Mucosa of stomach (tissue), 1 donor: Measurements from ENCODE around the gene CXXC4.
A peak's percentile ranks its signal among the peaks of the same experiment; 100 is the strongest.

ENCODE experiments used
- H3K27me3 ChIP-seq: one replicate; pipeline ENCODE4 v1.7.0; 2013; ENCODE audit warnings: mild to moderate bottlenecking, low read length; ENCODE audit not compliant: control insufficient read depth, insufficient read depth
- H3K36me3 ChIP-seq: one replicate; pipeline ENCODE4 v1.7.0; 2013; ENCODE audit warnings: low read length; ENCODE audit not compliant: control insufficient read depth, insufficient read depth
- H3K4me1 ChIP-seq: one replicate; pipeline ENCODE4 v1.7.0; 2013; ENCODE audit warnings: mild to moderate bottlenecking, low read length; ENCODE audit not compliant: control insufficient read depth, insufficient read depth
- H3K4me3 ChIP-seq: one replicate; pipeline ENCODE4 v1.7.0; 2013; ENCODE audit warnings: low read length
- H3K9ac ChIP-seq: one replicate; pipeline ENCODE4 v1.7.0; 2013; ENCODE audit warnings: mild to moderate bottlenecking, low read length, moderate library complexity
- H3K9me3 ChIP-seq: one replicate; pipeline ENCODE4 v1.7.0; 2013; ENCODE audit warnings: mild to moderate bottlenecking, low read length, moderate library complexity; ENCODE audit not compliant: control insufficient read depth
- donor health status: Pancreatic carcinoma.

CXXC4 gene

GRCh38 chr4:104475652-104476051 is 19.0 kb downstream of the CXXC4 start:
- no peaks in the 10 kb centered on the region for H3K36me3 ChIP-seq
- no peaks in the 10 kb centered on the region for H3K4me1 ChIP-seq
- H3K27me3 ChIP-seq: no peaks in the 10 kb centered on the region
- no peaks in the 10 kb centered on the region for H3K9me3 ChIP-seq
- H3K9ac ChIP-seq: no peak overlapping the region
- H3K4me3 ChIP-seq: no peak overlapping the region

- no peaks in the 10 kb centered on the region for H3K36me3 ChIP-seq
- H3K9me3 ChIP-seq: no peaks in the 10 kb centered on the region
- H3K27me3 ChIP-seq: no peaks in the 10 kb centered on the region
- no peaks in the 10 kb centered on the region for H3K4me1 ChIP-seq
- H3K4me3 ChIP-seq: no peak overlapping the region
- no peak overlapping the region for H3K9ac ChIP-seq
Measured at GRCh38 chr4:104472766-104473165, 21.9 kb downstream of the CXXC4 start.

GRCh38 chr4:104470770-104471169 is 23.9 kb downstream of the CXXC4 start:
- Histone ChIP-seq H3K4me1 (no peaks in the 10 kb centered on the region), H3K36me3 (no peaks in the 10 kb centered on the region), H3K4me3 (no peak overlapping the region)

GRCh38 chr4:104469794-104470193 is 24.9 kb downstream of the CXXC4 start:
- Histone ChIP-seq H3K9ac (no peak overlapping the region), H3K36me3 (no peaks in the 10 kb centered on the region), H3K9me3 (no peaks in the 10 kb centered on the region), H3K4me1 (no peaks in the 10 kb centered on the region), H3K4me3 (no peak overlapping the region), H3K27me3 (no peaks in the 10 kb centered on the region)

More at GRCh38 chr4:104470770-104471169, 23.9 kb downstream of the CXXC4 start:
- Histone ChIP-seq H3K27me3 (no peaks in the 10 kb centered on the region), H3K9me3 (no peaks in the 10 kb centered on the region), H3K9ac (no peak overlapping the region)

GRCh38 chr4:104465619-104466018 is 29.1 kb downstream of the CXXC4 start:
- Histone ChIP-seq H3K4me1 (no peaks in the 10 kb centered on the region), H3K9ac (no peak overlapping the region), H3K4me3 (no peak overlapping the region), H3K36me3 (no peaks in the 10 kb centered on the region), H3K27me3 (no peaks in the 10 kb centered on the region), H3K9me3 (no peaks in the 10 kb centered on the region)

- Histone ChIP-seq H3K36me3 (no peaks in the 10 kb centered on the region), H3K4me1 (no peaks in the 10 kb centered on the region), H3K4me3 (no peak overlapping the region), H3K27me3 (no peaks in the 10 kb centered on the region), H3K9me3 (no peaks in the 10 kb centered on the region), H3K9ac (no peak overlapping the region)
Measured at GRCh38 chr4:104465201-104465600, 29.5 kb downstream of the CXXC4 start.

GRCh38 chr4:104462641-104463040 is 32.1 kb downstream of the CXXC4 start:
- H3K27me3 ChIP-seq: no peaks in the 10 kb centered on the region
- no peaks in the 10 kb centered on the region for H3K9me3 ChIP-seq
- H3K9ac ChIP-seq: no peak overlapping the region
- H3K4me3 ChIP-seq: no peak overlapping the region
- no peaks in the 10 kb centered on the region for H3K4me1 ChIP-seq
- no peaks in the 10 kb centered on the region for H3K36me3 ChIP-seq

- no peaks in the 10 kb centered on the region for H3K9me3 ChIP-seq
- no peaks in the 10 kb centered on the region for H3K4me1 ChIP-seq
- no peak overlapping the region for H3K9ac ChIP-seq
- H3K27me3 ChIP-seq: no peaks in the 10 kb centered on the region
- no peaks in the 10 kb centered on the region for H3K36me3 ChIP-seq
- no peak overlapping the region for H3K4me3 ChIP-seq
Measured at GRCh38 chr4:104457308-104457981, 37.2 kb downstream of the CXXC4 start.

- no peak overlapping the region for H3K4me3 ChIP-seq
- H3K9ac ChIP-seq: peak overlapping the region; percentile 3
- H3K4me1 ChIP-seq: peaks cover 4% of the 10 kb centered on the region
- no peaks in the 10 kb centered on the region for H3K36me3 ChIP-seq
- H3K9me3 ChIP-seq: no peaks in the 10 kb centered on the region
- no peaks in the 10 kb centered on the region for H3K27me3 ChIP-seq
Measured at GRCh38 chr4:104451573-104451972, 43.1 kb downstream of the CXXC4 start.

GRCh38 chr4:104449537-104449936 is 45.2 kb downstream of the CXXC4 start:
- H3K4me3 ChIP-seq: no peak overlapping the region

GRCh38 chr4:104447294-104447693 is 47.4 kb downstream of the CXXC4 start:
- Histone ChIP-seq H3K4me3 (no peak overlapping the region), H3K9me3 (no peaks in the 10 kb centered on the region), H3K4me1 (peaks cover 4% of the 10 kb centered on the region), H3K27me3 (no peaks in the 10 kb centered on the region), H3K9ac (no peak overlapping the region), H3K36me3 (no peaks in the 10 kb centered on the region)

More at GRCh38 chr4:104449537-104449936, 45.2 kb downstream of the CXXC4 start:
- no peak overlapping the region for H3K9ac ChIP-seq
- H3K36me3 ChIP-seq: no peaks in the 10 kb centered on the region
- peaks cover 4% of the 10 kb centered on the region for H3K4me1 ChIP-seq
- no peaks in the 10 kb centered on the region for H3K27me3 ChIP-seq
- no peaks in the 10 kb centered on the region for H3K9me3 ChIP-seq

- Histone ChIP-seq H3K36me3 (no peaks in the 10 kb centered on the region), H3K4me1 (peaks cover 4% of the 10 kb centered on the region), H3K9me3 (no peaks in the 10 kb centered on the region), H3K27me3 (no peaks in the 10 kb centered on the region), H3K4me3 (no peak overlapping the region), H3K9ac (no peak overlapping the region)
Measured at GRCh38 chr4:104446431-104447278, 48.0 kb downstream of the CXXC4 start.
